GM19467 (cell line): Measurements from ENCODE around the gene FBXO3.

Experiments used
- ATAC-seq: cut with Tn5 transposase; IDR thresholded peaks from one replicate; pipeline ENCODE4 v1.9.1; 2021; ENCODE audit warnings: mild to moderate bottlenecking, moderate library complexity; ENCODE audit not compliant: unreplicated experiment

FBXO3 gene

GRCh38 chr11:33773404-33773986 lies 825 bp downstream of the FBXO3 start:
- no peak for ATAC-seq

- ATAC-seq: no peak
Observed at GRCh38 chr11:33772870-33773269, 1.4 kb downstream of the FBXO3 start.

- ATAC-seq: no peak
Observed at GRCh38 chr11:33772300-33772699, 2.0 kb downstream of the FBXO3 start.

- ATAC-seq: no peak
Observed at GRCh38 chr11:33770236-33770635, 4.1 kb downstream of the FBXO3 start.

- no peak for ATAC-seq
Observed at GRCh38 chr11:33769542-33769941, 4.8 kb downstream of the FBXO3 start.

GRCh38 chr11:33767624-33768023 lies 6.7 kb downstream of the FBXO3 start:
- ATAC-seq: no peak

GRCh38 chr11:33766085-33766484 lies 8.2 kb downstream of the FBXO3 start:
- ATAC-seq: no peak

- no peak for ATAC-seq
Observed at GRCh38 chr11:33761471-33761870, 12.8 kb downstream of the FBXO3 start.

GRCh38 chr11:33753304-33753967 lies 20.9 kb downstream of the FBXO3 start:
- ATAC-seq: peak; percentile 74

GRCh38 chr11:33751878-33752277 lies 22.4 kb downstream of the FBXO3 start:
- ATAC-seq: no peak

GRCh38 chr11:33747979-33748378 lies 26.3 kb downstream of the FBXO3 start:
- no peak for ATAC-seq

GRCh38 chr11:33743291-33743690 lies 31.0 kb downstream of the FBXO3 start:
- no peak for ATAC-seq

- ATAC-seq: no peak
Observed at GRCh38 chr11:33742249-33742851, 32.0 kb downstream of the FBXO3 start.

GRCh38 chr11:33741806-33742205 lies 32.5 kb downstream of the FBXO3 start:
- no peak for ATAC-seq

GRCh38 chr11:33737362-33737821 lies 36.9 kb downstream of the FBXO3 start:
- ATAC-seq: no peak

- ATAC-seq: peak; percentile 53
Observed at GRCh38 chr11:33736148-33736812, 38.0 kb downstream of the FBXO3 start, which contains the start of gene CD59. TSS of gene CD59 (minus strand) at chr11:33736423. CDS start at chr11:33722445, 13,978 bp downstream.

GRCh38 chr11:33735271-33736147 lies 38.8 kb downstream of the FBXO3 start:
- ATAC-seq: peak; percentile 36

GRCh38 chr11:33734441-33735270 lies 39.7 kb downstream of the FBXO3 start:
- ATAC-seq: no peak

- no peak for ATAC-seq
Observed at GRCh38 chr11:33733980-33734379, 40.3 kb downstream of the FBXO3 start.
